ENCODE measurements around the gene PDHX. TPM values are rescaled to one million over a fixed set of nuclear protein-coding genes. Genes with fewer than 3 reads are reported as not detected.
A peak's percentile ranks its signal among the peaks of the same experiment; 100 is the strongest.

Gene PDHX
- total and polyA plus RNA-seq, 10 of the 15 experiments (the other 5 are each of a cell fraction or from before 2014, with no cell fraction given), result 14.5 to 41.9 (median 28.0) TPM

DNA sequence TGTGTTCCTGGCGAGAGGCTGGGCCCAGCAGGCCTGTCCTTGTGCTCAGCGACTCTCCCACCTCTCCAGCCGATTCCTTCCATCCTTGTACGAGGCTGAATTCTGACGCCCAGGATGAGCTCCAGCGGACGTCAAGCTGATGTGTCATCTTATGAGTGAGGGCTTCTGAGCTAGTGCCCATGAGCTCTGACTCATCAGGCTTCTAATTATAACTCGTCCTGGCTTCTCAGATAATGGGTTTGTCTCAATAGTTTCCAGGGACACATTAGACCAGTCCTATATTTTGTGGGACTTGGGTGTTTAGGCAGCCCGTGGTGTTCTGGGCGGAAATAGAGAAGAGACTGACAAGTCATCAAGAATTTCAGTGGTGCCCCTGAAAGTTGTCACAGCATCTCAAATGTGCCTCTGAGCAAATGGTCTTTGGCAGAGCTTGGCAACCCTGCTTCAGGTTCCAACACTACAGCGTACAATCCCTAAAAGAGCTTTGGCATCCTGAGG is 114.3 kb downstream of the PDHX start:
- H3K9ac ChIP-seq (ENCODE audit: control insufficient read depth, insufficient read depth, low read length), result no peak overlapping the region
- H4K20me1 ChIP-seq (ENCODE audit: control insufficient read depth, insufficient read depth), result no peaks in the 10 kb centered on the region
- DNase-seq (ENCODE audit: low read depth, low spot score) (no peak), FAIRE-seq (no peak), ATAC-seq (peak; percentile 62)
- ChIA-PET SMC1A (ENCODE audit: uncharacterized antibody, unreplicated experiment) (interaction anchor here (0.7 to 4.8 kb wide), 15 partner anchors 10 to 113 kb away, joined by 3 to 41 read pairs (median 5); no protein-coding TSS in a partner anchor), POLR2A (interaction anchor here (0.6 to 1.7 kb wide), 6 partner anchors 10 to 122 kb away, joined by 3 to 12 read pairs (median 4); partner anchors contain the start of gene CD44), RAD21 (ENCODE audit: unreplicated experiment) (interaction anchor here (0.7 to 2.5 kb wide), 11 partner anchors 10 to 132 kb away, joined by 3 to 20 read pairs (median 4); no protein-coding TSS in a partner anchor), CTCF (interaction anchor here (1.0 to 3.3 kb wide), 8 partner anchors 8 to 133 kb away, joined by 3 to 14 read pairs (median 4); no protein-coding TSS in a partner anchor)
- no peak overlapping the region for H3K27ac ChIP-seq (ENCODE audit: control insufficient read depth, insufficient read depth)
- TF ChIP-seq WRNIP1 (IDR thresholded peaks at IDR 0.05; ENCODE audit: borderline replicate concordance, low read depth, low read length) (no peak), POLR2AphosphoS5 (IDR thresholded peaks at IDR 0.05; ENCODE audit: low read length) (no peak), MEF2A (IDR thresholded peaks at IDR 0.05; ENCODE audit: insufficient read depth, low read depth, low read length) (0 out of 2 replicates have a peak, but pooled peaks have one; percentile 45), ZNF274 (IDR thresholded peaks at IDR 0.05; ENCODE audit: insufficient read depth, insufficient read length) (no peak), RAD21 (IDR thresholded peaks at IDR 0.05; ENCODE audit: insufficient read depth, low read depth, low read length) (no peak), RBBP5 (conservative IDR thresholded peaks at IDR 0.05) (no peak), RFX5 (IDR thresholded peaks at IDR 0.05; ENCODE audit: low read depth, low read length) (no peak), CREM (IDR thresholded peaks at IDR 0.05; ENCODE audit: low read depth) (0 out of 2 replicates have a peak, but pooled peaks have one; percentile 9), KAT2A (conservative IDR thresholded peaks at IDR 0.05; ENCODE audit: control insufficient read depth, low read depth, low read length) (no peak), YY1 (IDR thresholded peaks at IDR 0.05; ENCODE audit: low read depth, low read length) (no peak), YBX1 (IDR thresholded peaks at IDR 0.05) (no peak), NR2C2 (IDR thresholded peaks at IDR 0.05; ENCODE audit: borderline replicate concordance, control insufficient read depth, insufficient read length, low read depth) (no peak)
- TF ChIP-seq, protein P1, sequence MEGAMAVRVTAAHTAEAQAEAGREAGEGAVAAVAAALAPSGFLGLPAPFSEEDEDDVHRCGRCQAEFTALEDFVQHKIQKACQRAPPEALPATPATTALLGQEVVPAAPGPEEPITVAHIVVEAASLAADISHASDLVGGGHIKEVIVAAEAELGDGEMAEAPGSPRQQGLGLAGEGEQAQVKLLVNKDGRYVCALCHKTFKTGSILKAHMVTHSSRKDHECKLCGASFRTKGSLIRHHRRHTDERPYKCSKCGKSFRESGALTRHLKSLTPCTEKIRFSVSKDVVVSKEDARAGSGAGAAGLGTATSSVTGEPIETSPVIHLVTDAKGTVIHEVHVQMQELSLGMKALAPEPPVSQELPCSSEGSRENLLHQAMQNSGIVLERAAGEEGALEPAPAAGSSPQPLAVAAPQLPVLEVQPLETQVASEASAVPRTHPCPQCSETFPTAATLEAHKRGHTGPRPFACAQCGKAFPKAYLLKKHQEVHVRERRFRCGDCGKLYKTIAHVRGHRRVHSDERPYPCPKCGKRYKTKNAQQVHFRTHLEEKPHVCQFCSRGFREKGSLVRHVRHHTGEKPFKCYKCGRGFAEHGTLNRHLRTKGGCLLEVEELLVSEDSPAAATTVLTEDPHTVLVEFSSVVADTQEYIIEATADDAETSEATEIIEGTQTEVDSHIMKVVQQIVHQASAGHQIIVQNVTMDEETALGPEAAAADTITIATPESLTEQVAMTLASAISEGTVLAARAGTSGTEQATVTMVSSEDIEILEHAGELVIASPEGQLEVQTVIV (IDR thresholded peaks at IDR 0.05; ENCODE audit: borderline replicate concordance, partially characterized antibody), result no peak
- in situ Hi-C loops (cut with MboI) (no loop called here), intact Hi-C loops (cut with micrococcal nuclease; ENCODE audit: unreplicated experiment) (no loop called here)
- no peaks in the 10 kb centered on the region for H3K79me2 ChIP-seq (ENCODE audit: control insufficient read depth, insufficient read depth, low read length)
- BruUV-seq (replicated peaks), result no TSS peak
- no peaks in the 10 kb centered on the region for H3K36me3 ChIP-seq (ENCODE audit: control insufficient read depth in 2 of 2, insufficient read depth in 2 of 2, low read length in 1 of 2)
- no peaks in the 10 kb centered on the region for H3K27me3 ChIP-seq (replicated peaks in 1 of 2; ENCODE audit: control insufficient read depth in 2 of 2, insufficient read depth in 2 of 2, low read length in 1 of 2)
- no peak overlapping the region for H3K4me3 ChIP-seq
- 26% methylated on average over 11 of the region's 11 CpGs for WGBS (ENCODE audit: insufficient coverage, insufficient replicate concordance, low lambda C conversion rate, missing lambda C conversion rate)
- peaks cover 25% of the 10 kb centered on the region for H3K4me1 ChIP-seq (ENCODE audit: control insufficient read depth, insufficient read depth, low read length)
- no peak overlapping the region for H2AFZ ChIP-seq (ENCODE audit: control insufficient read depth, low read depth, low read length)
- peaks cover 5% of the 10 kb centered on the region; the same call in 1 of the 3 replicates for H3K9me3 ChIP-seq (replicated peaks; ENCODE audit: control insufficient read depth, insufficient read depth, low read length)
- no peak overlapping the region for H3K4me2 ChIP-seq (ENCODE audit: control insufficient read depth, insufficient read depth)

Measured in GM12878 (cell line).